ENCODE measurements around the gene HRG. TPM values are rescaled to one million over a fixed set of nuclear protein-coding genes. Genes with fewer than 3 reads are reported as not detected.
"Not testable (repeated sequence)": the region's sequence is repeated elsewhere in the genome, so short reads cannot be mapped to it uniquely, and the experiment has no call there.

Gene HRG
- polyA plus RNA-seq, 4 donors = not detected

DNA sequence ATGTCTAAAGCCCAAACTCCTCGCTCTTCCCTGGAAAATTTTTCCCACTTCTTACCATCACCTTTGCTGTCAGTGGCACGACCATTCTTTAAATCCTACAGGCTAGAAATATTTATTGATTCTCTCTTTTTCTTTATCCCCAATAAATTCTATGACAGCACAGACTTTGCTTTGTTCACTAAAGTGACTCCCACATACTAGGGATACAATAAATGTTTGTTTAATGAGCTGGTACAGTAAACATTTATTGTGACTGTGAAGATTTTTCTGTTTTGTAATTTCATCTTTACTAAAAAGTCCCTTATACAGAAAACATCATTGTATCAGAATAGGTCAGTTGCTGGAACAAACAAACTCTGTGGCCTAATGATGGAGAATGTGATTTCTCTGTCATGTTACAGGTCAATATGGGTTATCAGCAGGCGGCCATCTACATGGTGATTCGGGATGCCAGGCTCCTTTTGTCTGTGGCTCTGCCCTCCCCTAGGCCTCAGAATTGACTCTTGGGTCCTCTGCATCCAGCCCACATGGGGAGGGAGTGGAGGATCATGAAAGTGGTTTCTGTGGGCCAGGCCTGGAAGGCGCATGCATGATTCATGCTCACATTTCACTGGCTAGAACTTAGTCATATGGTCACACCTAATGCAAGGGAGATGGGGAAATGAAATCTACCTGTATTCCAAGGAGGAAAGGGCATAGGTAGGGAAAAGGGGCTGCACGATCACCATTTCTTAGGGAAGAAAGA is 28.6 kb downstream of the HRG start:
- H3K4me1 ChIP-seq (ENCODE audit: control insufficient read depth in 3 of 3, insufficient read depth in 2 of 3, low read depth in 1 of 3, low read length in 2 of 3) = peaks cover 0 to 8% (median 0%) of the 10 kb centered on the region in 3 donors
- H3K27ac ChIP-seq (ENCODE audit: low read depth in 1 of 3, low read length in 2 of 3) = no peak overlapping the region
- FAIRE-seq (no peak), DNase-seq (no peak)
- 79 to 86% (median 82%) methylated on average over 6 of the region's 6 CpGs for WGBS, 3 donors
- peaks cover 0 to 3% (median 0%) of the 10 kb centered on the region in 3 donors for H3K27me3 ChIP-seq (ENCODE audit: control insufficient read depth in 3 of 3, insufficient read depth in 3 of 3, low read length in 3 of 3)
- no peaks in the 10 kb centered on the region for H3K9me3 ChIP-seq (ENCODE audit: control insufficient read depth in 2 of 2, insufficient read depth in 1 of 2, low read depth in 1 of 2, low read length in 1 of 2)
- H3K4me3 ChIP-seq (ENCODE audit: low read depth in 1 of 3, low read length in 3 of 3) = no peak overlapping the region
- H3K36me3 ChIP-seq (ENCODE audit: control insufficient read depth in 3 of 3, insufficient read depth in 2 of 3, low read depth in 1 of 3, low read length in 3 of 3) = no peaks in the 10 kb centered on the region

DNA sequence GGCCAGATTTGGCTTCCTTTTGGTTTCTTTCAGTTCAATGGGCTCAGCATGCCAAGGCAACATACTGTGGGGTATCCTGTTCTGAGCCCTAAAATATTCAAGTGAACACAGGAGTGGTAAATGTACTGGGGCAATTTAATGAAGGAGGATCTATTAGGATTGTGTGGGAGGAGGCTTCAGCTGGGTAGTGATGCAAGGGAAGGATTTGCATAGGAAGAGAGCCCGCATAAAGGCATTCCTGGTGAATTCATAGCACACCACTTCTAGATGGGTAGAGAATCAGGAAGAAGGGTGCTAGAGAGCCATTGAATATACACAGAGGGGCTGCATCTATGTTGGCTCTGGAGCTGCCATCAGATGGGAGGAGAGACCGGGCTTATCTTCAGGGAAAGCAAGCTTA is 30.7 kb downstream of the HRG start:
- DNase-seq (no peak), FAIRE-seq (no peak)
- Histone ChIP-seq H3K27me3 (ENCODE audit: control insufficient read depth in 3 of 3, insufficient read depth in 3 of 3, low read length in 3 of 3) (peaks cover 0 to 3% (median 0%) of the 10 kb centered on the region in 3 donors), H3K9me3 (ENCODE audit: control insufficient read depth in 2 of 2, insufficient read depth in 1 of 2, low read depth in 1 of 2, low read length in 1 of 2) (no peaks in the 10 kb centered on the region), H3K27ac (ENCODE audit: low read depth in 1 of 3, low read length in 2 of 3) (no peak overlapping the region), H3K4me1 (ENCODE audit: control insufficient read depth in 3 of 3, insufficient read depth in 2 of 3, low read depth in 1 of 3, low read length in 2 of 3) (peaks cover 0 to 8% (median 0%) of the 10 kb centered on the region in 3 donors), H3K36me3 (ENCODE audit: control insufficient read depth in 3 of 3, insufficient read depth in 2 of 3, low read depth in 1 of 3, low read length in 3 of 3) (no peaks in the 10 kb centered on the region), H3K4me3 (ENCODE audit: low read depth in 1 of 3, low read length in 3 of 3) (no peak overlapping the region)
- 93 to 98% (median 94%) methylated on average over 2 of the region's 2 CpGs for WGBS, 3 donors

DNA sequence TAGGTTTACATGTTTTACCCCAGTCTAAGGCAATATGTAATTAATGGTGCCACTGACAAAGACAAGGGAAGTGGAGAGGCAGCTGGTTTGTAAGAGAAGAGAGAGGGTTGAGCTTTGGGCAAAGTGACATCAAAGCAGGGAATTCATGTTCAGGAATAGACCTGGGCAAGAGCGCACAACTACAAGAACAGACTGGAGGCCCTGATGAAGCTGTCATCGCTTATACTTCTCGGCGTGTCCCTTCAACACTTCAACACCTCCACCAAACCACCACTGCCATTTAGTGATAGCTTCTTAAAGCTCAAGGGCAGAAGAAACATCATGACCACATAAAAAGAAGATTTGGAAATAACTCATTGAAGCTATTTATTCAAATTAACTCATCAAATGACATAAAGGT is 31.7 kb downstream of the HRG start:
- no peaks in the 10 kb centered on the region for H3K9me3 ChIP-seq (ENCODE audit: control insufficient read depth in 2 of 2, insufficient read depth in 1 of 2, low read depth in 1 of 2, low read length in 1 of 2)
- H3K27me3 ChIP-seq (ENCODE audit: control insufficient read depth in 3 of 3, insufficient read depth in 3 of 3, low read length in 3 of 3) = peaks cover 0 to 3% (median 0%) of the 10 kb centered on the region in 3 donors
- no peak overlapping the region for H3K4me3 ChIP-seq (ENCODE audit: low read depth in 1 of 3, low read length in 3 of 3)
- FAIRE-seq (no peak), DNase-seq (no peak)
- H3K36me3 ChIP-seq (ENCODE audit: control insufficient read depth in 3 of 3, insufficient read depth in 2 of 3, low read depth in 1 of 3, low read length in 3 of 3) = no peaks in the 10 kb centered on the region
- WGBS, 3 donors = 79 to 91% (median 81%) methylated on average over 4 of the region's 4 CpGs
- H3K4me1 ChIP-seq (ENCODE audit: control insufficient read depth in 3 of 3, insufficient read depth in 2 of 3, low read depth in 1 of 3, low read length in 2 of 3) = peaks cover 0 to 8% (median 0%) of the 10 kb centered on the region in 3 donors
- H3K27ac ChIP-seq (ENCODE audit: low read depth in 1 of 3, low read length in 2 of 3) = no peak overlapping the region

DNA sequence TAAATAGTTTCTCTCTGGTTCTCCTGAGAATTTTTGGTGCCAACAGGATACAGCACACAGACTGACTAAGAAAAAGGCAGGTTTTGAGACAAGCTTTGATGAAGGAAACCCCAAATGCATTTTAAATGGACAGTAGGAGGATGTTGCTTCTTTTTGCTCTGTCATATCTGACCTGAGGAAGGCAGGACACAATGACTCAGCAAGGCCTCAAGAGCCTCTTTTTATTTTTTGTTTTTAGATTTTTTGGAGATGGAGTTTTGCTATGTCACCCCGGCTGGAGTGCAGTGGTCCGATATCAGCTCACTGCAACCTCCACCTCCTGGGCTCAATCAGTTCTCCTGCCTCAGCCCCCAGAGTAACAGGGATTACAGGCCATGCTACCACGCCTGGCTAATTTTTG is 34.5 kb downstream of the HRG start:
- WGBS, 3 donors = 84 to 90% (median 86%) methylated on average over 3 of the region's 3 CpGs
- no peaks in the 10 kb centered on the region for H3K4me1 ChIP-seq (ENCODE audit: control insufficient read depth in 3 of 3, insufficient read depth in 2 of 3, low read depth in 1 of 3, low read length in 2 of 3)
- FAIRE-seq = no peak
- no peaks in the 10 kb centered on the region for H3K36me3 ChIP-seq (ENCODE audit: control insufficient read depth in 3 of 3, insufficient read depth in 2 of 3, low read depth in 1 of 3, low read length in 3 of 3)
- no peak for DNase-seq
- H3K27ac ChIP-seq (ENCODE audit: low read depth in 1 of 3, low read length in 2 of 3) = no peak overlapping the region
- H3K27me3 ChIP-seq (ENCODE audit: control insufficient read depth in 3 of 3, insufficient read depth in 3 of 3, low read length in 3 of 3) = peaks cover 0 to 2% (median 0%) of the 10 kb centered on the region in 3 donors
- no peak overlapping the region for H3K4me3 ChIP-seq (ENCODE audit: low read depth in 1 of 3, low read length in 3 of 3)
- H3K9me3 ChIP-seq (ENCODE audit: control insufficient read depth in 2 of 2, insufficient read depth in 1 of 2, low read depth in 1 of 2, low read length in 1 of 2) = no peaks in the 10 kb centered on the region

DNA sequence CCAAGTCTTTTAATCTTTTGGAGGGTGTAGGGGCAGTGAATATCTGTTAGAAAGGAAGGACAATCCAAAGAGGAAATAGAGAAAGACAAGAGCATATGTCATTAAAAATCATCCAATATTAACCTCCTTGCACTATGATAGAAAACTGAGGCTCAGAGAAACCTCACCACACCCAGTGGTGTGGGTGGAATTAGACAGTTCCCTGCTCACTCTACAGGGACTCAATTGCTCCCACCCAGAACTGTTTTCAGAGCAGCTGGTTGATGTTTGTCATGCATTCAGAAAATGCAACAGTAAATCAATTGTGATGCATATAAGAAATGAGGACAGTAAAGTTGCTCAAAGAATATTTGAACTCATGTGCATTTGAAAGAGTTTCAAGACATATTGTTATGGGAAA is 36.6 kb downstream of the HRG start:
- not testable (repeated sequence) for H3K4me3 ChIP-seq (ENCODE audit: low read depth in 1 of 3, low read length in 3 of 3); H3K9me3 ChIP-seq (ENCODE audit: control insufficient read depth in 2 of 2, insufficient read depth in 1 of 2, low read depth in 1 of 2, low read length in 1 of 2); FAIRE-seq; H3K27me3 ChIP-seq (ENCODE audit: control insufficient read depth in 3 of 3, insufficient read depth in 3 of 3, low read length in 3 of 3); H3K4me1 ChIP-seq (ENCODE audit: control insufficient read depth in 3 of 3, insufficient read depth in 2 of 3, low read depth in 1 of 3, low read length in 2 of 3); H3K36me3 ChIP-seq (ENCODE audit: control insufficient read depth in 3 of 3, insufficient read depth in 2 of 3, low read depth in 1 of 3, low read length in 3 of 3); DNase-seq; H3K27ac ChIP-seq (ENCODE audit: low read depth in 1 of 3, low read length in 2 of 3)

DNA sequence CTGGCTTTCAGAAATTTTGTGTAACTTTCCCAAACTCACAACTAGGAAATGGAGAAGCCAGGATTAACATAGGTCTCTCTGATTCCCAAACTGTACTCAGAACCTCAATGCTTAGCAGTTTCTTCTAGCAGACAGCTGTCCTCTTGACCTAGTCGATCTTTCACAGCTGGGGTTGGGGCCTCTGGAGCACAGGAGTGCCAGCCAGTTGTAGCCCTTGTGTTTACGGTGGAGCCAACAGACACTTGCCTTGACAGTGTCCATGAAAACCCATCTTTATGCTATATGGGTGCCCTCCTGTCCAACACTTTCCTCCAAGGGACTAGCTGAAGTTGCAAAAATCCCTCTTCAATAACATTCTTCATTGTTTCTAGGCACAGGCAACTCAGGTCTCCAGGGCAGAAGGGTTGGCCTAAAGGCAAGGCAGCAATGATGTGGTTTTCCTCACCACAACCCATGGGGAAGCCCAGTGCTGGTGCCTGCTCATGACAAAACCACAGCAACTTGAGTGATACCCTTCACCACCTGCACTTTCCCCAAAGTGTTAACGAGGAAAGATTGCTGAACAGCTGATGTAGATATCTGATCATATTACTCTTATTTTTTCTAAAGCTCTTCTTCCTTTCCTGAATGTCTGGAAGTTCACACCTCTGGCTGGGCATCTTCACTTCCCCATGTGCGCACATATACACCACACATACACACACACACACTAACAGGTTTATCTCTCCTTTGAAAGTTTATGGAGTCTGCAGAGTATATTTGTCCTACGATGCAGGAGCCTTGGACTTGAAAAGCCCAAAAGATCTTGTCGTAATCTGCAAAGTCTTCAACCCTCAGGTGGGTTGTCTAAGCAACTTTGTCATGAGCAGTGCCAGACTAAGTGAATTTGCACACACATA is 40.3 kb downstream of the HRG start:
- Histone ChIP-seq H3K9me3 (ENCODE audit: control insufficient read depth in 2 of 2, insufficient read depth in 1 of 2, low read depth in 1 of 2, low read length in 1 of 2) (no peaks in the 10 kb centered on the region), H3K4me3 (ENCODE audit: low read depth in 1 of 3, low read length in 3 of 3) (no peak overlapping the region), H3K4me1 (ENCODE audit: control insufficient read depth in 3 of 3, insufficient read depth in 2 of 3, low read depth in 1 of 3, low read length in 2 of 3) (no peaks in the 10 kb centered on the region), H3K27me3 (ENCODE audit: control insufficient read depth in 3 of 3, insufficient read depth in 3 of 3, low read length in 3 of 3) (peaks cover 0 to 2% (median 0%) of the 10 kb centered on the region in 3 donors), H3K36me3 (ENCODE audit: control insufficient read depth in 3 of 3, insufficient read depth in 2 of 3, low read depth in 1 of 3, low read length in 3 of 3) (no peaks in the 10 kb centered on the region), H3K27ac (ENCODE audit: low read depth in 1 of 3, low read length in 2 of 3) (no peak overlapping the region)
- FAIRE-seq (no peak), DNase-seq (no peak)
- WGBS, 3 donors = 68 to 81% (median 71%) methylated on average over 6 of the region's 6 CpGs

DNA sequence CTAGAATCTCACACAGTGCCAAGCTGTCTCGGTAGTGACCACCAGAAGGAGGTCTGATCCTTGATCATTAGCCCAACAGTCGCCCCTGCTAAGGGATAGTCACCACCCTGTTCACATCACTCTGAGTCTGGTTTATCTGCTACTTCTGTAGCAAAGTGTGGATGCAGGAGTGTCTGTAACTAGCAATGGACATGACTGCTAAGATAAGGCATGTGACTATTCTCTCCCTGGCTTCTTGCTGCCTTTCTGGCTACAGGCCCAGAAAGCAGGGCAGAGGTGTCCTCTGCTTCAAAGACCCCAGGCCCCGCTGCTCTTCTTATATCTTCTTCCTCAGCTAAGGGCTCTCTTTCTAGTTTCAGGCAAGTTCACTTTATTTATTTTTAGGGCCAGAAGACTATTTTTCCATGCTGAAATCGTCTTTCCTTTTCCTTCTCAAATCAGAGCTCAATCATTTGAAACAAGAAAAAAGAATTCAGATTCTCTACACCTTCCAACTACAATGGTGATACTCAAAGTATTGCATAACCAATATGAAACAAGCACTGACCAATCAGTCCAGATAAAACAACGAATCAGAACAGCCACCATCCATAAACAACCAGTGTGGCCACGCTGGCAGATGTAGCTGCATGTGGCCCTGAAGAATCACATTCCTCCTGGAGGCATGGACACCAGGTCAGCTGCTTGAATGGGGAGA is 43.3 kb downstream of the HRG start:
- Histone ChIP-seq H3K36me3 (ENCODE audit: control insufficient read depth in 3 of 3, insufficient read depth in 2 of 3, low read depth in 1 of 3, low read length in 3 of 3) (no peaks in the 10 kb centered on the region), H3K9me3 (ENCODE audit: control insufficient read depth in 2 of 2, insufficient read depth in 1 of 2, low read depth in 1 of 2, low read length in 1 of 2) (no peaks in the 10 kb centered on the region), H3K4me3 (ENCODE audit: low read depth in 1 of 3, low read length in 3 of 3) (no peak overlapping the region), H3K27ac (ENCODE audit: low read depth in 1 of 3, low read length in 2 of 3) (no peak overlapping the region), H3K27me3 (ENCODE audit: control insufficient read depth in 3 of 3, insufficient read depth in 3 of 3, low read length in 3 of 3) (peaks cover 0 to 2% (median 0%) of the 10 kb centered on the region in 3 donors), H3K4me1 (ENCODE audit: control insufficient read depth in 3 of 3, insufficient read depth in 2 of 3, low read depth in 1 of 3, low read length in 2 of 3) (no peaks in the 10 kb centered on the region)
- no peak for FAIRE-seq
- DNase-seq = no peak
- 71 to 80% (median 76%) methylated on average over 6 of the region's 6 CpGs for WGBS, 3 donors

DNA sequence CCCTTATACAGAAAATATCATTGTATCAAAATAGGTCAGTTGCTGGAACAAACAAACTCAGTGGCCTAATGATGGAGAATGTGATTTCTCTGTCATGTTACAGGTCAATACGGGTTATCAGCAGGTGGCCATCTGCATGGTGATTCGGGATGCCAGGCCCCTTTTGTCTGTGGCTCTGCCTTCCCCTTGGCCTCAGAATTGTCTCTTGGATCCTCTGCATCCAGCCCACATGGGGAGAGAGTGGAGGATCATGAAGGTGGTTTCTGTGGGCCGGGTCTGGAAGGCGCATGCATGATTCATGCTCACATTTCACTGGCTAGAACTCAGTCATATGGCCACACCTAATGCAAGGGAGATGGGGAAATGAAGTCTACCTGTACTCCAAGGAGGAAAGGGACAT is 44.9 kb downstream of the HRG start:
- H3K27ac ChIP-seq (ENCODE audit: low read depth in 1 of 3, low read length in 2 of 3); H3K4me1 ChIP-seq (ENCODE audit: control insufficient read depth in 3 of 3, insufficient read depth in 2 of 3, low read depth in 1 of 3, low read length in 2 of 3); H3K27me3 ChIP-seq (ENCODE audit: control insufficient read depth in 3 of 3, insufficient read depth in 3 of 3, low read length in 3 of 3); H3K36me3 ChIP-seq (ENCODE audit: control insufficient read depth in 3 of 3, insufficient read depth in 2 of 3, low read depth in 1 of 3, low read length in 3 of 3); H3K9me3 ChIP-seq (ENCODE audit: control insufficient read depth in 2 of 2, insufficient read depth in 1 of 2, low read depth in 1 of 2, low read length in 1 of 2); DNase-seq; H3K4me3 ChIP-seq (ENCODE audit: low read depth in 1 of 3, low read length in 3 of 3); FAIRE-seq: not testable (repeated sequence)
- 77 to 88% (median 80%) methylated on average over 4 of the region's 4 CpGs for WGBS, 3 donors
